ENCODE results near the gene MYCN.
"Not testable (repeated sequence)": the region's sequence is repeated elsewhere in the genome, so short reads cannot be mapped to it uniquely, and the experiment has no call there.

Gene MYCN

DNA sequence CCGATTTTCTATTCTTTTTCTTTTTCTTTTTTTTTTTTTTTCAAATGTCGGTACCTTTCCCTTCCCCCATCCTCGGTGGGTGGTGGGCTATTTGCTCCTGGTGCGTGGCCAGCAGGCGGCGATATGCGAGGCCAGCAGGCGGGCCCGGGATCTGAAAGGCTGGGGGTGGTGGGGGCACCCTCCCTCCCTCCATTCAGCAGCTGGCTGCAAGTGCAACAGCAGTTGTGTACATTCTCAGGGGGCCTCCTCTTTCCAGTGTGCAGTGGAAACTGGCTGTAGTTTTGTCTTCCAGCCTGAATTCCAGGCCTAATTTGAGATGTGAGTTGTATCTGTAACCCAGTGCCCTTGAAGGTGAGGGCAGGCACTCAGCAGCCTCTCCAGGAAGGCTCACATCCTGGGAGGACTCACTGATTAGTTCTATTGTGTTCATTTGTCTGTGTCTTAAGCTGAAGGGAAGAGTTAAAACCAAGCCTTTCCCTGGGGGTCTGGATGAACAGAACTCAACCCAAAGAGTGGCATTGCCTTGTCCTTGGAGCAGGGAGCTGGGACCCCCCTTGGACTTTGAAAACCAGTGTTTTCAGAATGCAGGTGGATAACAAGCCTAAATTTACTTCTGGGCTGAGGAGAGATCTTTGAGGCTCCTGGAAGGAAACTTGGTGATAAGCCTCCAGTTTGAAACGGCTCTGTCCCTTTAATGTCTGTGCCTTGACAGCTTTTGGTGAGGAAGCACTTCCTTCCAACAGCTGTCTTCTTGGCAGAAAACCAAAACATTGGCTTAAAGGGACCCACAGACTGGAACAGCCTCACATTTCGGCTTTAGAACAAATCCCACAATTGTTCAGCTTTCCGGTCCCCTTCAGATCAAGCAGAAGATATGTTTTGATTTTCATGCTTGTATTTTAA, 3.3 kb downstream of the MYCN start:
- no peak for DNase-seq (ENCODE audit: low read depth)

- DNase-seq (ENCODE audit: low read depth) = no peak
Measured at GRCh38 chr2:15944325-15945017, 4.1 kb downstream of the MYCN start.

DNA sequence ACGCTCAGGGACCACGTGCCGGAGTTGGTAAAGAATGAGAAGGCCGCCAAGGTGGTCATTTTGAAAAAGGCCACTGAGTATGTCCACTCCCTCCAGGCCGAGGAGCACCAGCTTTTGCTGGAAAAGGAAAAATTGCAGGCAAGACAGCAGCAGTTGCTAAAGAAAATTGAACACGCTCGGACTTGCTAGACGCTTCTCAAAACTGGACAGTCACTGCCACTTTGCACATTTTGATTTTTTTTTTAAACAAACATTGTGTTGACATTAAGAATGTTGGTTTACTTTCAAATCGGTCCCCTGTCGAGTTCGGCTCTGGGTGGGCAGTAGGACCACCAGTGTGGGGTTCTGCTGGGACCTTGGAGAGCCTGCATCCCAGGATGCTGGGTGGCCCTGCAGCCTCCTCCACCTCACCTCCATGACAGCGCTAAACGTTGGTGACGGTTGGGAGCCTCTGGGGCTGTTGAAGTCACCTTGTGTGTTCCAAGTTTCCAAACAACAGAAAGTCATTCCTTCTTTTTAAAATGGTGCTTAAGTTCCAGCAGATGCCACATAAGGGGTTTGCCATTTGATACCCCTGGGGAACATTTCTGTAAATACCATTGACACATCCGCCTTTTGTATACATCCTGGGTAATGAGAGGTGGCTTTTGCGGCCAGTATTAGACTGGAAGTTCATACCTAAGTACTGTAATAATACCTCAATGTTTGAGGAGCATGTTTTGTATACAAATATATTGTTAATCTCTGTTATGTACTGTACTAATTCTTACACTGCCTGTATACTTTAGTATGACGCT, 5.8 kb downstream of the MYCN start:
- DNase-seq (ENCODE audit: low read depth) = no peak

DNA sequence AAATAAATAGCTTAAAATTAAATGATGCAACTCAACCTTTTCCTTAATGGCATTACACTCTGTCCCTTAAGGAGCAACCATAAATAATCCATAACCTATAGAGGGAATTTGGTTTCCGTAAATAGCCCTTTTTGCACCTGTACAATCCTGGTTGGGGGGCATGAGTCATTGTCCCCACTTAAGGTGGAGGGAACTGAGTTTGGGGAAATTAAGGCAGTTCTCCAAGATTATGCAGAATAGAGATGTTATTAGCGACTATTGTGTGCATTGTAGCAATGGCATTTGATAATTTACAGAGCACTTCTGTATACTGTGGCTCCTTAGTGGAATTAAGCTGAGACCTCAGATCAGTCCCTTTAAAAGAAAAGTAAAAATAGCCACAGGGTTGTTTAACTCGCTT, 6.6 kb downstream of the MYCN start:
- DNase-seq (ENCODE audit: low read depth) = no peak

- no peak for DNase-seq (ENCODE audit: low read depth)
Measured at GRCh38 chr2:15947431-15947830, 7.1 kb downstream of the MYCN start.

DNA sequence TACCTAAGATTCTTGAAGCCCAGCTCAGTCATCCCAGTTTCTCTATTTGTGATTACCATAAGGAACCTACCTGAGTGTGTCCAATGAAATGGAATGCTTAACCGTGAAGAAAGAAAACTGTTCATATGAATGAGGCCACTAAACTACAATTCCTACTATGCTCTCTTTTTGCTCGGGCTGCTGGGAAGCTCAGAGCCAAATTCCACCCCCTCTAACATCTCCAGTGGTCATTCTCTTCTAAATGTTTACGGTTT, 8.3 kb downstream of the MYCN start:
- no peak for DNase-seq (ENCODE audit: low read depth)

DNA sequence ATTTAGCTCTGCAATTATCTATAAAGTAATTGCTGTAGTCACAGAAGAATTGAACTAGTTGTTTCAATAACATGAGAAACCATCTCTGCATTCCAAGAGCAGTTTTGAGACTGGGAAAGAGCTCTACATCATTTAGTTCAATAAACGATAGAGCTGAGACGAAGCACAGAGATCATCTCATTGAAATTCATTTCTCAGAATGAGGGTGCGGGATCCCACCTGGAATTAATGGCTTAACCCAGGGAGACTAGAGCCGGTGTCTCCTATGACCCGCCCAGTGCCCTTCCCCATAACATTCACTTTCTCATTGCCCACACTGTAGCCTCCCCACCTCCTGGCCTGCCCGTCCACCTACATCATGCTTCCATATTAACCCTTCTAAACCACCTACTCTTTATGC, 8.8 kb downstream of the MYCN start:
- no peak for DNase-seq (ENCODE audit: low read depth)

- no peak for DNase-seq (ENCODE audit: low read depth)
Measured at GRCh38 chr2:15949551-15949950, 9.2 kb downstream of the MYCN start.

- DNase-seq (ENCODE audit: low read depth) = no peak
Measured at GRCh38 chr2:15950088-15950952, 10.0 kb downstream of the MYCN start.

DNA sequence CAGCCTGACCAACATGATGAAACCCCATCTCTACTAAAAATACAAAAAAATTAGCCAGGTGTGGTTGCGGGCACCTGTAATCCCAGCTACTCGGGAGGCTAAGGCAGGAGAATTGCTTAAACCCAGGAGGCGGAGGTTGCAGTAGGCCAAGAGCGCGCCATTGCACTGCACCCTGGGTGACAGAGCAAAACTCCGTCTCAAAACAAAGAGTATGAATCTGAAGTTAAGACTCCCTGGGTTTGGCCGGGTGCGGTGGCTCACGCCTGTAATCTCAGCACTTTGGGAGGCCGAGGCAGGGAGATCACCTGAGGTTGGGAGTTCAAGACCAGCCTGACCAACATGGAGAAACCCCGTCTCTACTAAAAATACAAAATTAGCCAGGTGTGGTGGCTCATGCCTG, 11.6 kb downstream of the MYCN start:
- DNase-seq (ENCODE audit: low read depth) = not testable (repeated sequence)

- DNase-seq (ENCODE audit: low read depth) = no peak
Measured at GRCh38 chr2:15952451-15953146, 12.2 kb downstream of the MYCN start.

DNA sequence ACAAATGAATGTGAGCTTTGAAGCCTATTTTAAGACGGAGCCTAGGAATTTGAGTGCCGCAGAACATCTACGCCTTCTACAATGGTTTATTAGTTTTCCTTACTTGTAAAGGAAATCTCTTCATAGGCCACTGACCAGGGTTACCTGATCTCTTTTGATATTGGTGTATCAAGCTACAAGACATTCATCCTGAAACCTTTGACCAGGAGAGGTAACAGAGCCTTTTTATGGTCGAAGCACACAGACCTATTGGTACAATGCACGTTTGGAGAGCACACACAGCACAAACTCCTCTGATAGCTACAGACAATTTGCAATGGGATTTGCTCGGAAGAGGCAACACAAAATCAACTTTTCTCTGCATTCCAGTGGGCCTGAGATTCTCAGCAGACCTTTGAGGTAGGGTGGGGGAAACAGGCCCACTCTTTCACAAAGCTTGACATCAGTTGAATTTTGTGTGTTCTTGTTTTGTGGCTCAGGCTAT, 12.8 kb downstream of the MYCN start:
- no peak for DNase-seq (ENCODE audit: low read depth)

GRCh38 chr2:15953891-15954680, 13.7 kb downstream of the MYCN start:
- DNase-seq (ENCODE audit: low read depth) = no peak

GRCh38 chr2:15954761-15955160, 14.4 kb downstream of the MYCN start:
- no peak for DNase-seq (ENCODE audit: low read depth)

DNA sequence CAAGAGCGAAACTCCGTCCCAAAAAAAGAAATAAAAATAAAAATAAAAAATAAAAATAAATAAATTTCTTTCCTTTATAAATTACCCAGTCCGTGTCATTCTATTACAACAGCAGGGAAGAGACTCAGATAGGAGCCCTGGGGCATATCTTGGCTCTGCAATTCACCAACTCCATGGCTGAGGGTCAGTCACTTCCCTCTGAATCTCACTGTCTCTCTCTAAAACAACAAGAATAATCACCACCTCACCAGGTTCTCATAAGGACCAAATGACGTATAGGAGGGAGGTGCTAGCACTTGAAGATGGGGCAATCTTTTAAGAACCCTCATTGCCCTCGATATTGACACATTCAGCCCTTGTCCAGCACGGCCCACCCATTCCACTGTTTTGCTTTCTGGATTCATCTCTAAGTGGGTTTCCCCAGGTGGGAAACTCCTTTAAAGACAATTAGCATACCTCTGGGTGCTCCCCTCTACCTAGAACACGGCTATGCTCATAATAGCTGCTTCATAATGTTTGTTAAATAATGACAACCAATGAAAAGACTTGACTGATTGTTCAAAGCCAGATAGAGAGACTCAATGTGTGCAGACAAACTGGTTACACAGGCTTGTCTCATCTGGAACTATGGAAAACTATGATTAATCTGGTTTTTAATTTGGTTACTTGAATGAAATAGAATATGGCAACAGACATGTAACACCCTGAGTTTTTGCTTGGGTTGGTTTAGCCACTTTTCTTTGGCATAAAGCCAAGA, 15.1 kb downstream of the MYCN start:
- no peak for DNase-seq (ENCODE audit: low read depth)

- DNase-seq (ENCODE audit: low read depth) = no peak
Measured at GRCh38 chr2:15956230-15956629, 15.9 kb downstream of the MYCN start.

- no peak for DNase-seq (ENCODE audit: low read depth)
Measured at GRCh38 chr2:15956751-15957736, 16.7 kb downstream of the MYCN start.

All from EH (cell line).